Stimulated activated CD4-positive, alpha-beta T cell treated with anti-CD3 and anti-CD28 coated beads, Interleukin-4, amount 100 ng/mL, for 24 hours (primary cell): ENCODE measurements around the gene ZNF212.
A peak's percentile ranks its signal among the peaks of the same experiment; 100 is the strongest.
"Not testable (repeated sequence)": the region's sequence is repeated elsewhere in the genome, so short reads cannot be mapped to it uniquely, and the experiment has no call there.

Experiments
- DNase-seq: peaks from one replicate; pipeline ENCODE4 v3.0.0-alpha.2; 2020

Gene ZNF212

DNA sequence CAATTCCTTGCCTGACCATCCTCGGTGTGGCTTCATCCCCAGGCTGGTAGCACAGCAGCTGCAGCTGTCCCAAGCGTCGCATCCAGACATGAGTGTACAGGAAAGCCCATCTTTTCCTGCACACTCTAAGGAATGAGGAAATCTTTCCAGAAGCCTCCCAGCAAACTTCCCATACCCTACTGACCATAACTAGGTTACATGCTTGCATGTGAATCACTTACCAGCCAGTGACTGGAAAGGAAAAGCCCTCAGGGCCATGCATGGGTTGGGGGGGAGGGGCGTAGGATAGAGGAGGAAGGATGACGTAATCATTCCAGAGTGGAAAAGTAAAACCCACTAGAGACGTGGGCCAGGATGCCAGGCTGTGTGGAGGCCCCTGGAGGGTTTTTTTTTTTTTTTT, 18.9 kb upstream of the ZNF212 start:
- DNase-seq = no peak

DNA sequence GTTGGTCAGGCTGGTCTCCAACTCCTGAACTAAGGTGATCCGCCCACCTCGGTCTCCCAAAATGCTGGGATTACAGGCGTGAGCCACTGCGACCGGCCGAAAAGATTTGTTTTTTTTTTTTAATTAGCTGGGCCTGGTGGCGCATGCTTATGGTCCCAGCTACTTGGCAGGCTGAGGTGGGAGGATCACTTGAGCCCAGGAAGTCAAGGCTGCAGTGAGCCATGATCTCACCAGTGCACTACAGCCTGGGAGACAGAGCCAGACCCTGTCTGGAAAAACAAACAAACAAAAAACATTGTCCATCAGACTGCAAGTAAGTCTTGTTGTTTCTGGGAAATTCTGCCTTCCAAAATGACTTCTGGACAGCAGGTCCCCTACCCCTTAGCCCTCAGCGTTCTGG, 16.3 kb upstream of the ZNF212 start:
- DNase-seq = no peak

DNA sequence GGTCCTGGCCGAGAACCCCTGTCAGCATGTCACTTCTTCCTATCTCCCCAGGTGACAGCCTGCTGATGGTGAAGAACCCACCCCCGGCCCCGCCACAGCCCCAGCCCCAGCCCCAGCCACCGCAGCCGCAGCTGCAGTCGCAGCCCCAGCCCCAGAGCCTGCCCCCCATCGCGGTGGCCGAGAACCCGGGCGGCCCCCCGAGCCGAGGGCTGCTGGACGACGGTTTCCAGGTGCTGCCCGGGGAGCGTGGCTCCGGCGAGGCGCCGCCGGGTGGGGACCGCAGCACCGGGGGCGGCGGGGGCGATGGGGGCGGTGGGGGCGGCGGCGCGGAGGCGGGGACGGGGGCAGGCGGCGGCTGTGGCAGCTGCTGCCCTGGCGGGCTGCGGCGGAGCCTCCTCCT, 15.7 kb upstream of the ZNF212 start:
- DNase-seq = no peak

DNA sequence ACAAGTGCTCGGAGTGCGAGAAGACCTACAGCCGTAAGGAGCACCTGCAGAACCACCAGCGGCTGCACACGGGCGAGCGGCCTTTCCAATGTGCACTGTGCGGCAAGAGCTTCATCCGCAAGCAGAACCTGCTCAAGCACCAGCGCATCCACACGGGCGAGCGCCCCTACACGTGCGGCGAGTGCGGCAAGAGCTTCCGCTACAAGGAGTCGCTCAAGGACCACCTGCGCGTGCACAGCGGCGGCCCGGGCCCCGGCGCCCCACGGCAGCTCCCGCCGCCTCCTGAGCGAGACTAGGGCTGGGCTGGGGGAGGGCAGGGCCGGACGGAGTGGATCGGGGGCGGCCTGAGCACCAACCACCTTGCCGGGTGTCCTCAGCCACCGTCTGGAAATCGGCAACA, 15.1 kb upstream of the ZNF212 start:
- no peak for DNase-seq

DNA sequence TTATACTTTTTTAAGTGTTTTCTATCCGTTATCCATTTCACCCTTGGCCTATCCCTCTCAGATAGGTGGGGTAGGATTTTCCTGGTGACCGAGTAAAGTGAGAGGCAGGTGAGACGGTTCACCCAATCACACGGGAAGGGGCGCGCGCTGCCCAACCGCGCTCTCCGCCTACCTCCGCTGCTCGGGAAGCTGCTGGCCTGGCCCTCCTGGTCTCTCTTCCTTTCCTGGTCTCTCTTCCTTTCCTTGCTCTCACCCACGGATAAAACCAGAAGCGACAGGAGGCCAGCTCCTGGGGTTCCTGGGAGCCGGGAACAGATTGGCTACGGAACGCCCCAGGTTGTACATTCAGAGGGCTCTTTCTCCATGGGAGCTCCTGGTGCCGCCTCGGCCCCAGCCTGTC, 14.3 kb upstream of the ZNF212 start:
- no peak for DNase-seq

DNA sequence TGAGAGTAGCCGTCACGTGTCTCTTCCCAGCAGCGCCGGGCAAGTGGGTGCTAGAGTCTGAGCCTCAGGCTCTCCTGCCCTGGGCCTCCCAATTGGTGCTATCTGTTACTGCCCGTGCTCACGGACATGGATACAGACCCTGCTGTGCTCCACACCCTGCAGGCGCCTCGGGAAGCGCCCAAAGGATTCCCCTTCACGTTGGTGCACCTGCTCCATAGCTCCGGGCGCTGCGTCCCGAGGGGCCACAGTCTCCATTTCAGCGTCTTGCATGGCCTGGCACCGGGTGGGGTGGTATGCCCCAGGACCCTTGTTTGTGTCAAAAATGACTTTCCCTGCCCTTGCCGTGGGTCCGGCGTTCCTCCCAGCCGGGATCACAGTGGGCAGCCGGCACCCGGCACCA, 13.8 kb upstream of the ZNF212 start:
- no peak for DNase-seq

DNA sequence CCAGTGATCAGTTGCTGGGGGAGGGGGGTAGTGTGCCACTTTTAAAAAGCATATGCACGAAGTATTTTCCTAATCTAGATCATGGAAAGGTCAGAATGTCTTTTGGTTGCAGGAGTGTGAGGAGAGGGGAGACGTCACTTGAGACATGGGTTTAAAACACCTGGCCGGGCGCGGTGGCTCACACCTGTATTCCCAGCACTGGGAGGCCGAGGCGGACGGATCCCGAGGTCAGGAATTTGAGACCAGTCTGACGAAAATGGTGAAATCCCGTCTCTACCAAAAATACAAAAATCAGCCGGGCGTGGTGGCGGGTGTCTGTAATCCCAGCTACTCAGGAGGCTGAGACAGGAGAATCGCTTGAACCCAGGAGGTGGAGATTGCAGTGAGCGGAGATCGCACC, 13.1 kb upstream of the ZNF212 start:
- not testable (repeated sequence) for DNase-seq

DNA sequence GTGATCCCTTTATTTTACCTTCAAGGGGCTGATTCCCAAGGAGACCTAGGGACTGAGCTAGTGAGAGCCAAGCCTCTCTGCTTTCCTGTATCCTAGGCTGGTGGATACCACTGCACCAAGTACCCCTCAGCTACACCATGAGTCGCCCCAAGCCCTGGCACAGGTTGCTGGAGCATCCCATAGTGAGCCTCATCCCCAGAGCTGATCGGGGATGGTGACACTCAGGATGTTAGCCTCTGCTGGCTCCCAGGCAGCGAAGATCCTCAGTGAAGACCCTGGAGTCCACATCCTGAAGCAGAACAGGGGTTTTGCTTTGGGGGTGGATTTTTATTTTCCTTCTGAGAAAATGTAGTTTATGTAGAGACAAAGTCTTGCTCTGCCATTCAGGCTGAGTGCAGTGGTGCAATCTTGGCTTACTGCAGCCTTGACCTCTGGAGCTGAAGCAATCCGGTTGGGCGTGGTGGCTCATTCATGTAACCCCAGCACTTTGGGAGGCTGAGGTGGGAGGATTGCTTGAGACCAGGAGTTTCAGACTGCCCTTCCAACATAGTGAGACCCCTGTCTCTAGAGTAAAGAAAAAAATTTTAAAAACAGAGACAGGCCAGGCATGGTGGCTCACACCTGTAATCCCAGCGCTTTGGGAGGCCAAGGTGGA, 12.5 kb upstream of the ZNF212 start:
- no peak for DNase-seq

DNA sequence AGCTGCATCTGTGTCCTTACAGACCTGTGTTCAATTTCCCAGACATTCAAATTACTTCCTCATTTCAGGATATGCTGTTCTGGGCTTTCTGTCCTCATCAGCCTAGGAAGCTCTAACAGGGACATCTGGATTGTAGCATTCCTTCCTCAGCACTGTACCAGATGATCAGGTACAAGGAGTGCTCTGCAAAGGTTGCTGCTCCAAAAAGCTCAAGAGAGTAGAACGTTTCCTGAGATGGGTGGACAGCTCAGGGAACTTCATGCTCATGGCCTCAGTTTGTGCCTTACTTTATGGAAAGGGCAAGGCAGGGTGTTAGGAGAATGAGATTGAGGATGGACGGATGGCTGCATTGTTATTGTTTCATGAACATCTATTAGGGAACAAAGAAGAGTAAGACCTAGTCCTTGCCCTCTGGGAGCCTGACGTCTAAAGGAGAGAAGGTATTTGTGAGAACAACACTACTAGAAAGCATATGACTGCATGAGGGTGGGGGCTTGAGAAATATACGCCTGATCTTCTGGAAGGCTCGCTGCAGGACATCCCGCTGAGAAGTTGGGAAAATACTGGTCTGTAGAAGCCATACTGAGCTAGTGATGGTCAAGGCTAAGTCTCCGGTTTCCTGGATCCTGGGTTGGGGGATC, 10.5 kb upstream of the ZNF212 start:
- no peak for DNase-seq

DNA sequence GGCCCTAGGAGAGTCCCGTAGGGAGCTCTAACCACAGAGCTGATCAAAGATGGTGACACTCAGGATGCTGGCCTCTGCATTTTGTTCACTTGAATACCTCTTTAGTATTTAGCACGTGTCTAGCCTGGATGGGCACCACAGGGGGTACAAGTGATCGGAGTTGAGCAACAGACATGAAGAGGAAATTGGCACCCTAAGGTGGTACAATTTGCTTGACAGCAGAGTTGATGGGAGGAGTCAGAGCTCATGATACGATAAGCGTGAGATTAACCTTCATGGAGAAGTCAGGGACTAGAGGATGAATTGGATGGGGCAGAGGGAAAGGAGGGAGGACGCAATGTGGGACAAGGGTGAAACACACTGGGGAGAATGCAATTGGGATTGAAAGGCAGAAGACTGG, 9.9 kb upstream of the ZNF212 start:
- DNase-seq = no peak

DNA sequence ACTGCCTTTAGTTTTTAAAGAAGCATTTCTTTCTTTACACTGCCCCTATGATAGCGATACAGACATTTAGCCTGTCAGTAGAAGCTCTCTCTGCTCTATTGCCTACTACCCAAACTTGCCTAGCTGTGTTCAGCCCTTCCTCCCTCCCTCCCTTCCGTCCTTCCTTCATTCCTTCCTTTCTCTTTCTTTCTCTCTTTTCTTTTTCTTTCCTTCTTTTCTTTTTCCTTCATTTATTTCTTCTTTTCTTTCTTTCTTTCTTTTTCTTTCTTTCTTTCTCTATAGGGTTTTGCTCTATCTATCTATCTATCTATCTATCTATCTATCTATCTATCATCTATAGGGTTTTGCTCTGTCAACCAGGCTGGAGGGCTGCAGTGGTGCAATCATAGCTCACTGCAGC, 7.1 kb upstream of the ZNF212 start:
- DNase-seq = no peak

DNA sequence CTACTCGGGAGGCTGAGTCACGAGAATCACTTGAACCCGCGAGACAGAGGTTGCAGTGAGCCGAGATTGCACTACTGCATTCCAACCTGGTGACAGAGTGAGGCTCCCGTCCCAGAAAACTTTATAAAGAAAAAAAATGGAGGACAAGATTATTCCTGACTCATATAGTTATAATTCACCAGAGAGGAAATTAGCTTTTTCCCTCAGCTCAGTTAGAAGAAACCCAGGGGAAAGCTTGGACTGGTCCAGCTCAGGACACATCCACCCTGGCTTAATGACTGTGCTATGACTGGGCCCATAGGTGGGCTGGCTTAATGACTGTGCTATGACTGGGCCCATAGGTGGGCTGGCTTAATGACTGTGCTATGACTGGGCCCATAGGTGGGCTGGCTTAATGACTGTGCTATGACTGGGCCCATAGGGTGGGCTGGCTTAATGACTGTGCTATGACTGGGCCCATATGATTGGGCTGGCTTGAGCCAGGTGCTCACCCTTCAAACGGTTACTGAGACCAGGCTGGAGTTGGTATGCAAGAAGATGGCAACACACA, 5.7 kb upstream of the ZNF212 start:
- not testable (repeated sequence) for DNase-seq

DNA sequence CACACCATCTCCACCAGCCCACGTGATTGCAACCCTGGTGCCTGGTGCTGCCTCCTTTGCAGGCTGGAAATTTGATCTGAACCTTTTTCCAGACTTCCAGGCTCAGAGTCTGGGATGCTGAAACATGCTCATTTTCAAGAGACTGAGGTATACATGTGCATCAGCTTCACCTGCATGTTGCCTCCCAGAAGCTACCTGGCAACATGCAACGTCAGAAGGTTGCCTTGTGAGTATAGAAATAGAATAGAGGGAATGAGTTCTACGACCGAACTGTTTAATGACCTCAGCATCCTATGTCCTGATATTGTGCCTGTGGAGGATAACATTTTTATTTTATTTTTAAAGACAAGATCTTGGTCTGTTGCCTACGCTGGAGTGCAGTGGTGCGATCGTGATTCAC, 1.9 kb upstream of the ZNF212 start:
- no peak for DNase-seq

DNA sequence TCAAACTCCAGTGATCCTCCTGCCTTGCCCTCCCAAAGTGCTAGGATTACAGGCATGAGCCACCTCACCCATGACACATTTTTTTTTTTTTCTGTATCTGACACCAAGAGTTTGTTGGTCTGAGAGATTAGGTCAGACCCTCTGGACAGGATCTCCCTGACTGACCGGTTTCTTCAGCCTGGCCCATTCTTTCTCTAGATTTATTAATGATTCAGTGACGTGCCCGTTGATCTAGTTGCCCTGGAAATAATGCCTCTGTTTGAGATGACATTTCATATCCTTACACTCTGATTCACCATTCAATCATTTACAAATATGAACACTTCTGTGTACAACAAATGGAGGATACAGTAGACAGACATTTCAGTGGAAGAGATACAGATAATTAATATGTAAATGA, 1.4 kb upstream of the ZNF212 start:
- DNase-seq = no peak

DNA sequence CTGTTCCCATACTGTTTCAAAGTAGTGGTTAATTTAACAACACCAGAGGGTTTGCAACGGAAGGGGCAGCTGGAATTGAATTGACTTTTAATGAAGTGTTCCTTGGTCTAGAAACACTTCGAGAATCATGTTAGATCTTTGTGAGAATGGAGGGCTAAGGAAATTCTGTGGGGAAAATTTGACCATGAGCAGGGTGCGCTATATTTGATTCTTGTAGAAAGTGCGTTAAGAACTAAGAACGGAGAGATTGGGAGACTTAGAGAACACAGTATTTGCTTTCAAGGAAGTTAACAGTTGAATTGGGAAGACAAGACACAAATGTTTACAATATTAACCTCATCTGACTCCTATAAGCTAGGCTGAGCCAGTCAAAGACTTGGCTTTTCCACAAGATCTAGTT, 1.2 kb downstream of the ZNF212 start:
- DNase-seq = no peak

DNA sequence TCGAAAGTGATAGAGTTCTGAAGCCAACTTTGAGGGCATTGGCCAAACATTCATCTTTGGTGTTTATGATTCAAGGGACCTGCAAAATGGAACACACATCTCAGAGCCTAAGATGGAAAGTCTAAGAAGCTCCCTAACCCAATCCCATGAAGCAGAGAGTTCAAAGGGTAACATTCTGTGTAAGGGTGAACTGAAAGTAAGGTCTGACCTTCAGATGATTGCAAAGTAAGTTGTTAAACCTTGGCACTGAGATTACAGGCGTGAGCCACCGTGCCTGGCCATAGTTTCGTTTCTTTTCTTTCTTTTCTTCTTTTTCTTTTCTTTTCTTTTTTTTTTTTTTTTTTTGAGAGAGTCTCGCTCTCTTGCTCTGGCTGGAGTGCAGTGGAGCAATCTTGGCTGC, 2.2 kb downstream of the ZNF212 start:
- DNase-seq = no peak

DNA sequence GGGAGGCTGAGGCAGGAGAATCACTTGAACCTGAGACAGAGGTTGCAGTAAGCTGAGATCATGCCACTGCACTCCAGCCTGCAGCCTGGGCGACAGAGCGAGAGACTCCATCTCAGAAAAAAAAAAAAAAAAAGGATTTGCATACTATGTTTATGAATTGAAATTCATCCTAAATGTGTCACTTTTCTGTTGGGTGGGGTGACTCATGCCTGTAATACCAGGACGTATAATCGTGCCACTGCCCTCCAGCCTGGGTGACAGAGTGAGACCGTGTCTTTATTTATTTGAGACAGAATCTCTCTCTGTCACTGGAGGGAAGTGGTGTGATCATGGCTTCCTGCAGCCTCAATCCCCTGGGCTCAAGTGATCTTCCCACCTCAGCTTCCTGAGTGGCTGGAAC, 5.8 kb downstream of the ZNF212 start:
- peak; percentile 67 for DNase-seq

DNA sequence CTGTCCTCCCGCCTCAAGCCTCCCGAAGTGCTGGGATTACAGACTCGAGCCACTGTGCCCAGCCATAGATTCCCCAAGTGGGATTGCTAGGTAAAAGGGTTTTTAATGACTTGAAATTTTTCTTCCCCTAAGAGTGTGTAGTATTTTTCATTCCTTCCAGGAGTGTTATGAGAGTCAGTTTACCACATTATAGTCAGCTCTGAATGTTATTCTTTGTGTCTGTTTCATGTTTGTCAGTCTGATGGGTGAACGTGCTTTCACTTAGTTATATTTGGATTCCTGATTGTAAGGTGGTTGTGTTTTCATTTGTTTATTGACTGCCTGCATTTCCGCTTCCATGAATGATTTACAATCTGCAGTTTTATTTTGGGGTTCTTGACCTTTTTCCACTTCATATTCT, 6.3 kb downstream of the ZNF212 start:
- no peak for DNase-seq

DNA sequence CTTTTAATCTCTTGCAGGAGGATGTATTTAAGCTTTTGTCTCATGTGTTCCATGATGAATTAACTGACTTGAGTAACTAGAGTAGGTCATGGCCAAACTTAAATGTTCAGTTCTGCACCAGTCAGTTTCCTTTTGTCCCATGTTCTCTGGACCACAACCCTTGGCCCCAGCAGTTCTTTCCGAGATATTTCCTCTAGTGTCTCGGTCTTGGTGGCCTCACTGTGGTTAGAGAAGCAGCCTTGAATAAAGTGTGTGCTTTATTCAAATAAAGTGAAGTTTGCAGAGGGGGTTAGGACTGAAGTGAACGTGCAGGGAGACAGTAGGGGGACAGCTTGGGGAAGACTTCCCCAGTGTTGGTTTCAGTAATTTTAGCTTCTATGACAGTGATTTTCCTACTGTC, 9.3 kb downstream of the ZNF212 start:
- DNase-seq = peak; percentile 48

DNA sequence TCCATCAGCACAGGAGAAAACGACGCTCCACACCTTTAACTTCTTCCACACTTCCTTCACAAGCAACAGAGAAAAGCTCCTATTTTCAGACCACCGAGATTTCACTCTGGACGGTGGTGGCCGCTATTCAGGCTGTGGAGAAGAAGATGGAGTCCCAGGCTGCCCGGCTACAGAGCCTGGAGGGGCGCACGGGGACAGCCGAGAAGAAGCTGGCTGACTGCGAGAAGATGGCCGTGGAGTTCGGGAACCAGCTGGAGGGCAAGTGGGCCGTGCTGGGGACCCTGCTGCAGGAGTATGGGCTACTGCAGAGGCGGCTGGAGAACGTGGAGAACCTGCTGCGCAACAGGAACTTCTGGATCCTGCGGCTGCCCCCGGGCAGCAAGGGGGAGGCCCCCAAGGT, 10.7 kb downstream of the ZNF212 start:
- not testable (repeated sequence) for DNase-seq

DNA sequence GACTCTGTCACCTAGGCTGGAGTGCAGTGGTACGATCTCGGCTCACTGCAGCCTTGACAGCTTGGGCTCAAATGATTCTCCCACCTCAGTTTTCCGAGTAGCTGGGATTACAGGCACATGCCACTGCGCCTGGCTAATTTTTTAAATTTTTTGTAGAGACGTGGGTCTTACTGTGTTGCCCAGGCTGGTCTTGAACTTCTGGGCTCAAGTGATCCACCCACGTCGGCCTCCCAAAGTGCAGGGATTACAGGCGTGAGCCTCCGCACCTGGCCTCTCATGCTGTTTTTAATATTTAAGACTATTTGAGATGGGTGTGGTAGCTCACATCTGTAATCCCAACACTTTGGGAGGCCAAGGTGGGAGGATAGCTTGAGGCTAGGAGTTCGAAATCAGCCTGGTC, 12.1 kb downstream of the ZNF212 start:
- DNase-seq = not testable (repeated sequence)

DNA sequence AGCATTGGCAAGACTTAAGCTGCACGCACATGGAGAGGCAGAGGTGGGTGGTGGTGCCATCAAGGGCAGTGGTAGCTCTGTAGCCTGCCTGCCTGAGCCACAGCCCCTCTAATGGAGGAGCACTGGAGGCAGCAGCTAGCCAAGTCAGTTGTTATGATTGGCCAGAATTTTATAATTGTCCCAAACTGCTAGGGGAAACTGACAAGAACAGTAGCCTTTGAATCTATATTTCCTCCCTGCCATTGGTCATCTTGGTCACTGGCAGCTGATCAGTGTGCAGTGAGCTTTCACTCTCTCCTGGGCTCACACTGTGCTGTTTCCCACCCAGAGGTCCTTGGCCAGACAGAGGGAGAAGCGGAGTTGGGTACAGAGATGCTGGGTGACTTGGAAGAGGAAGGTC, 12.9 kb downstream of the ZNF212 start:
- DNase-seq = no peak

DNA sequence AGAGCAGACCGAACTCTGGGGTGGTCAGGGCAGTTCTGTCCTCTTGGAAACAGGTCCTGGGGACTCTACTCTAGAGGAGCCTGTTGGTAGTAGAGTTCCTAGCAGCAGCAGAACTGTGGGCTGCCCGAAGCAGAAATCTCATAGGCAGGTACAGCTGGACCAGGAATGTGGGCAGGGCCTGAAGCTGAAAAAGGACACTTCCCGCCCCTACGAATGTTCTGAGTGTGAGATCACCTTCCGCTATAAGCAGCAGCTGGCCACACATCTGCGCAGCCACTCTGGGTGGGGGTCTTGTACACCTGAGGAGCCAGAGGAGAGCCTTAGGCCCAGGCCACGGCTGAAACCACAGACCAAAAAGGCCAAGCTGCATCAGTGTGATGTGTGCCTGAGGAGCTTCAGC, 14.2 kb downstream of the ZNF212 start:
- no peak for DNase-seq

DNA sequence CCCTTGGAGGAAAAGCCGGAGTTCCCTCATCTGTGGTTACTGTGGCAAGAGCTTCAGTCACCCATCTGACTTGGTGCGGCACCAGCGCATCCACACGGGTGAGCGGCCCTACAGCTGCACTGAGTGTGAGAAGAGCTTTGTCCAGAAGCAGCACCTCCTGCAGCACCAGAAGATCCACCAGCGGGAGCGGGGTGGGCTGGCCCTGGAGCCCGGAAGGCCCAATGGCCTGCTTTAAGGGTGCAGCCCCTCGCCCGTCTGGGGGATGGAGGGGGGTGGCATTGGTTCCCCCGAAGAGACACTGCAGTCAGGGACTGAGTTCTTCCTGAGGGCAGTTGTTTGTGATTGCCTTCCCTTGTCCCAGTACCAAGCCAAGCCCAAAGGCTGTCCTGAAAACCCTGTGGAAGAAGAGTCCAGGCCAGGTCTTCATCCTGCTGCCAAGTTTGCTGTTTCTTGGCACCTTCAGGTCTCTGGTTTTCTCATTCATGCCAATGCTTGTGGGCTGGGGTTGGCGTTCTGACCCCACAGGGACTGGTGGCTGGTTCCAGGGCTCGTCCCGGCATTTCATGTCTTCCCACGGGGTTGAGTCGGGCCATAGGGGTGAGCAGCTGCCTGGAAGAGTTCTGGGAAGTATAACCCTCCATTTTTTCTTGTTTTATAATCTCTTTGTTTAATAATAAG, 14.9 kb downstream of the ZNF212 start:
- DNase-seq = no peak
